ES-I3 (cell line): ENCODE data around the gene POLR3C.
A peak's percentile ranks its signal among the peaks of the same experiment; 100 is the strongest.

ENCODE experiments used
- H3K36me3 ChIP-seq: 2 replicates; pipeline ENCODE4 v1.6.1; 2013; ENCODE audit warnings: mild to moderate bottlenecking, low read length, control low read depth, moderate library complexity; ENCODE audit not compliant: insufficient read depth
- H3K4me1 ChIP-seq: 2 replicates; pipeline ENCODE4 v1.6.1; 2013; ENCODE audit warnings: mild to moderate bottlenecking, control low read depth, low read length; ENCODE audit not compliant: insufficient read depth
- H3K9ac ChIP-seq: 2 replicates; pipeline ENCODE4 v1.6.1; 2013; ENCODE audit warnings: low read depth, mild to moderate bottlenecking, low read length, moderate library complexity
- H3K9me3 ChIP-seq: 2 replicates; pipeline ENCODE4 v1.6.1; 2013; ENCODE audit warnings: mild to moderate bottlenecking, low read length, moderate library complexity; ENCODE audit not compliant: control insufficient read depth, insufficient read depth

The POLR3C gene

DNA sequence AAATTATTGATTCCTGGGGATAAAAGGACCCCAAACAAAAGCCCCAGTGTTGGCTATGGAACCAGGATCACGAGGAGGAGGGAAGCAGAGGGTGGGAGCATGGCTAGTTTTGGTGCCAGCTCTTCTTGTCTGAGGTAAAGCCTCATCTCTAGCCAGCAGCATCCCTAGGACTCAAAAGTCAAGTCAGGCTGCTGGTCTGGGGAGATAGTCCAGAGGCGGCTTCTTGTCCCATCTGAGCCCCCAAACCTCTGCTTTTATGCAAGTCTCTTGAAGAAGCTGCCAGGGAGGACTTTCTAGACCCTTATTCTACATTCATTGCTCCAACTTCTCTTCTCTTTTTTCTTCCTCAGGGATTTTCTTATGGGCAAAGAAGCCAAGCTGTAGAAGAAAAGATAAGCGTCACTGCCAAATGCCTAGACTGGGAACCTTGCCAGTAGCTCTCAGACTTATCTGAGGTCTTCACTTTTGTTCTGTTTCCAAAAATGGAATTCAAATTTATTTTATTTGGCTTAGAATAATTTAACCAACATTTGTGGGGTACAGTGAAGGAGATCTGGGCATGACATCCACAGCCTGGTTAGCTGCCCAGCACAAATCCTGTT is 68.6 kb downstream of the POLR3C start:
- Histone ChIP-seq H3K4me1 (peaks cover 18% of the 10 kb centered on the region), H3K9ac (0 out of 2 replicates have a peak overlapping the region, but pooled peaks have one; percentile 30), H3K9me3 (no peaks in the 10 kb centered on the region), H3K36me3 (no peaks in the 10 kb centered on the region)

DNA sequence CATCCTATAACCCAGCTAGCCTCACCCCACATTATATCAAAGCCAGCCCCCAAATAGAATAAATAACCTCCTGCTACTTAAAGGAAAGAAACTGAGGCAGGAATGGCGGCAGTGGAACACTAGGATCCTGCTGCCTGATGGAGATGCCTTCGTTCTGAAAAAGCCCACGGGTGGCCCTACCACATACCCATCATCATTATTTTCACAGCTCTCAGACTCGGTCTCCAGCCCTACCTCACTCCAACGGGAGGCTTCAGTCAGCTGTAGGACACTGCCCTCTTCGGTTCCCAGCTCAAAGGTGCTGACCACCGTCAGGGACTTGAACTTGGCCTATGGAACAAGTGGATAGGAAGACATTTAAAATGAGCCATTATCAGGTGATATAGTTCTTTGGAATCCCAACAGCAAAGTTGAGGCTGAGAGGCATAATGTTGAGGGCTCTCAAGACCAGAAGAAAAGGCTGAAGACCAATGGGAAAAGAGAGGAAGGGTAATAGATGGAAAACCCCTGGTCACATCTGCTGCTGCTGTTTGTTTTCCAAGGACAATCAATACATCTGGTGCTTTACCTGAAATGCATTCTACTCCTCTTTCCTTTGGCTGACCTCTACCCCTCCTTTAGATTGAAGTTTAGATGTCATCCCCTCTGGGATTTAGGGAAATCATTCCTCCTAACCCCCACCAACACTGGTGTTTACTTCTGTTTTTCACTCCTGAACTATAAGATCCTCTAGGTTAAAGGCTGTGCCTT is 69.5 kb downstream of the POLR3C start:
- Histone ChIP-seq H3K36me3 (no peaks in the 10 kb centered on the region), H3K4me1 (peaks cover 18% of the 10 kb centered on the region), H3K9me3 (no peaks in the 10 kb centered on the region), H3K9ac (no peak overlapping the region)
